ENCODE results near the gene FAM240A. TPM values are rescaled to one million over a fixed set of nuclear protein-coding genes. Genes with fewer than 3 reads are reported as not detected.

The FAM240A gene
- total RNA-seq, 1 experiment from 2014 or later, result not detected

DNA sequence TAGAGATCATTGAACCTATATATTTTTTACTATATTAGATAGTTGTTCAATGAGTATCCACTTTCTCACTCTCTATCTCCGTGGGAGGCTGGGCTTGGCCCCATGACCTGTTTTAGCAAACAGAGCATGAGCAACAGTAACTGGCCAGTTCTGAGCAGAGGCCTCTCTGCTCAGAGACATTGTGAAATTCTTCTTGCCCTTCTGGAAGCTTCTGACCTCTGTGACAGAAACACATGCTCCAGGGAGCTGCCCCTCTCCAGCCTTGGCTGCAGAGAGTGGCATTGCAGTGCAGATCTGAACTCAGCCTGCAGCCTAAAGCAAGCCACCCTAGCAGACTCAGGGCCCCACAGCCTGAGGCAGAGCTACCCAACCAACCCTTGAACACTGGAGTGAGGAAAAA is 20.5 kb downstream of the FAM240A start:
- TF ChIP-seq EZH2phosphoT487 (IDR thresholded peaks at IDR 0.05; ENCODE audit: borderline replicate concordance, low read length), result no peak
- TF ChIP-seq, protein P1, sequence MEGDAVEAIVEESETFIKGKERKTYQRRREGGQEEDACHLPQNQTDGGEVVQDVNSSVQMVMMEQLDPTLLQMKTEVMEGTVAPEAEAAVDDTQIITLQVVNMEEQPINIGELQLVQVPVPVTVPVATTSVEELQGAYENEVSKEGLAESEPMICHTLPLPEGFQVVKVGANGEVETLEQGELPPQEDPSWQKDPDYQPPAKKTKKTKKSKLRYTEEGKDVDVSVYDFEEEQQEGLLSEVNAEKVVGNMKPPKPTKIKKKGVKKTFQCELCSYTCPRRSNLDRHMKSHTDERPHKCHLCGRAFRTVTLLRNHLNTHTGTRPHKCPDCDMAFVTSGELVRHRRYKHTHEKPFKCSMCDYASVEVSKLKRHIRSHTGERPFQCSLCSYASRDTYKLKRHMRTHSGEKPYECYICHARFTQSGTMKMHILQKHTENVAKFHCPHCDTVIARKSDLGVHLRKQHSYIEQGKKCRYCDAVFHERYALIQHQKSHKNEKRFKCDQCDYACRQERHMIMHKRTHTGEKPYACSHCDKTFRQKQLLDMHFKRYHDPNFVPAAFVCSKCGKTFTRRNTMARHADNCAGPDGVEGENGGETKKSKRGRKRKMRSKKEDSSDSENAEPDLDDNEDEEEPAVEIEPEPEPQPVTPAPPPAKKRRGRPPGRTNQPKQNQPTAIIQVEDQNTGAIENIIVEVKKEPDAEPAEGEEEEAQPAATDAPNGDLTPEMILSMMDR (conservative IDR thresholded peaks at IDR 0.05; ENCODE audit: low read depth, low read length), result no peak
- no peak for TF ChIP-seq EZH2 (IDR thresholded peaks at IDR 0.05; ENCODE audit: low read length, unreplicated experiment)
- ATAC-seq (peak; percentile 10; the same call in 1 of the 2 replicates), DNase-seq (no peak)
- intact Hi-C loops (cut with micrococcal nuclease), result no loop called here
- no peaks in the 10 kb centered on the region for H3F3A ChIP-seq (ENCODE audit: low read length, unreplicated experiment)
- BruUV-seq (replicated peaks), result no TSS peak
- H3K9me3 ChIP-seq (ENCODE audit: low read length), result no peaks in the 10 kb centered on the region
- no peaks in the 10 kb centered on the region for H4K20me1 ChIP-seq (ENCODE audit: low read length)
- no peak overlapping the region for H3K4me2 ChIP-seq (ENCODE audit: low read length)
- no peaks in the 10 kb centered on the region for H3K9me2 ChIP-seq (replicated peaks; ENCODE audit: low read length)
- no peaks in the 10 kb centered on the region for H3K79me2 ChIP-seq (ENCODE audit: low read length)
- no peak overlapping the region for H3K9ac ChIP-seq (ENCODE audit: low read length)
- H3K4me3 ChIP-seq (ENCODE audit: low read length), result no peak overlapping the region
- peak overlapping the region; percentile 32; the same call in 1 of the 2 replicates for H2AFZ ChIP-seq (ENCODE audit: low read length)
- H3K27me3 ChIP-seq (ENCODE audit: low read length), result no peaks in the 10 kb centered on the region
- no peaks in the 10 kb centered on the region; the same call in 1 of the 2 replicates for H3K4me1 ChIP-seq (ENCODE audit: insufficient read depth, low read length)
- ChIA-PET POLR2A (ENCODE audit: unreplicated experiment) (no interaction called here), CTCF (no interaction called here)
- no peaks in the 10 kb centered on the region for H3K36me3 ChIP-seq (ENCODE audit: low read depth, low read length)
- H3K27ac ChIP-seq (ENCODE audit: low read length), result no peak overlapping the region

DNA sequence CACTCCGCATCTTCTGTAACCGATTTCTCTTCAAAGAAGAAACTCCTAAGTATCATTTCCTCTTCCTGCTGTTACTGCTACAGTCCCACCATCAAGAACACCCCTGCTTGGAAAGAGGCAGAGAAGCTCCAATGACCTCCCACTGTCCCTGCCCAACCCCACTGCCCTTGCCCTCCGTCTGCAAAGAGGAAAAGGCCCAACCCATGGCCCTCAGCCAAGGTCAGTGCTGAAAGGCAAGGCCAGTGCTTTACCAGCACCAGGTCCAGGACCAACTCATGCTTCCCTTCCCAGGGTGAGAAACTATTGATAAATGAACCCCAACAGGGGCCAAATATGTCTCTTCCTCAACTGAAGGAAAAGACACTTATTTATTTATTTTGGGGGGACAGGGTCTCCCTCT is 22.5 kb downstream of the FAM240A start:
- Histone ChIP-seq H4K20me1 (ENCODE audit: low read length) (no peaks in the 10 kb centered on the region), H3K4me3 (ENCODE audit: low read length) (no peak overlapping the region), H3K9ac (ENCODE audit: low read length) (no peak overlapping the region), H3K9me3 (ENCODE audit: low read length) (no peaks in the 10 kb centered on the region), H2AFZ (ENCODE audit: low read length) (no peak overlapping the region), H3K4me1 (ENCODE audit: insufficient read depth, low read length) (no peaks in the 10 kb centered on the region; the same call in 1 of the 2 replicates), H3K27me3 (ENCODE audit: low read length) (no peaks in the 10 kb centered on the region), H3K27ac (ENCODE audit: low read length) (no peak overlapping the region), H3K36me3 (ENCODE audit: low read depth, low read length) (no peaks in the 10 kb centered on the region), H3K4me2 (ENCODE audit: low read length) (no peak overlapping the region), H3F3A (ENCODE audit: low read length, unreplicated experiment) (no peaks in the 10 kb centered on the region), H3K79me2 (ENCODE audit: low read length) (no peaks in the 10 kb centered on the region), H3K9me2 (replicated peaks; ENCODE audit: low read length) (no peaks in the 10 kb centered on the region)
- ChIA-PET POLR2A (ENCODE audit: unreplicated experiment) (no interaction called here), CTCF (no interaction called here)
- BruUV-seq (replicated peaks), result no TSS peak
- intact Hi-C loops (cut with micrococcal nuclease), result no loop called here
- no peak for DNase-seq
- TF ChIP-seq EZH2phosphoT487 (IDR thresholded peaks at IDR 0.05; ENCODE audit: borderline replicate concordance, low read length) (no peak), EZH2 (IDR thresholded peaks at IDR 0.05; ENCODE audit: low read length, unreplicated experiment) (no peak)
- TF ChIP-seq, protein P1 (conservative IDR thresholded peaks at IDR 0.05; ENCODE audit: low read depth, low read length), result no peak
- no peak for ATAC-seq

DNA sequence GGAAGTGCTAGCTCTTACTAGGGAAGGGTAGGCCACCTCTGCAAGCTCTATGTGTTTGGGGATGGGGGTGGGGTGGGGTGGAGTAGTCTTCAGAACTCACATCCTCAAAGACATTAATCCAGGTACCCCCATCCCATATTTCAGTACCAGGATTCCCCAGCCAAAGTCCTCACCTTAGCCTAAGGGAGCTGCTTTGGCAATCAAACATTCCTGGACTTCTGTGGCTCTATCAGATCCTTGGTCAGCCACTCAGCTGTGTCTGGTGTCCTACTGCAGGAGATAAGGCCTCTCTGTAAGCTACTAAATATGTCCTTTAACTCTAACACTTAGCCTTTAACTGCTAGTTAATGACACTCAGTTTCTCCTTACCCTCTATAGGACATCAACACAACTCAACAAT is 26.9 kb downstream of the FAM240A start:
- Histone ChIP-seq H3K4me2 (ENCODE audit: low read length) (no peak overlapping the region), H3K9me2 (replicated peaks; ENCODE audit: low read length) (no peaks in the 10 kb centered on the region), H3K27ac (ENCODE audit: low read length) (no peak overlapping the region), H3F3A (ENCODE audit: low read length, unreplicated experiment) (no peaks in the 10 kb centered on the region), H3K9me3 (ENCODE audit: low read length) (no peaks in the 10 kb centered on the region), H3K4me1 (ENCODE audit: insufficient read depth, low read length) (no peaks in the 10 kb centered on the region), H3K79me2 (ENCODE audit: low read length) (no peaks in the 10 kb centered on the region), H3K27me3 (ENCODE audit: low read length) (no peaks in the 10 kb centered on the region), H3K36me3 (ENCODE audit: low read depth, low read length) (no peaks in the 10 kb centered on the region), H4K20me1 (ENCODE audit: low read length) (no peaks in the 10 kb centered on the region), H3K4me3 (ENCODE audit: low read length) (no peak overlapping the region), H2AFZ (ENCODE audit: low read length) (no peak overlapping the region), H3K9ac (ENCODE audit: low read length) (no peak overlapping the region)
- POLR2A ChIA-PET (ENCODE audit: unreplicated experiment), result no interaction called here
- TF ChIP-seq EZH2 (IDR thresholded peaks at IDR 0.05; ENCODE audit: low read length, unreplicated experiment) (no peak), EZH2phosphoT487 (IDR thresholded peaks at IDR 0.05; ENCODE audit: borderline replicate concordance, low read length) (no peak)
- TF ChIP-seq, protein P1 (conservative IDR thresholded peaks at IDR 0.05; ENCODE audit: low read depth, low read length), result no peak
- DNase-seq (no peak), ATAC-seq (no peak)
- CTCF ChIA-PET, result no interaction called here
- intact Hi-C loops (cut with micrococcal nuclease), result no loop called here
- no TSS peak for BruUV-seq (replicated peaks)

Data from PC-3 (cell line).